Globus pallidus (tissue), 1 donor: ENCODE data around the gene TUBGCP6.
"Not testable (repeated sequence)": the region's sequence is repeated elsewhere in the genome, so short reads cannot be mapped to it uniquely, and the experiment has no call there.

Source experiments
- DNase-seq: peaks from one replicate; pipeline ENCODE4 v3.0.0-alpha.2; 2015; ENCODE audit warnings: low spot score

The TUBGCP6 gene

GRCh38 chr22:50278956-50279619 is 34.3 kb upstream of the TUBGCP6 start:
- DNase-seq: no peak

- no peak for DNase-seq
Measured at GRCh38 chr22:50278461-50278860, 33.6 kb upstream of the TUBGCP6 start.

GRCh38 chr22:50277761-50278160 is 32.9 kb upstream of the TUBGCP6 start:
- DNase-seq: no peak

- DNase-seq: peak; percentile 94
Measured at GRCh38 chr22:50276143-50276542, 31.3 kb upstream of the TUBGCP6 start.

- no peak for DNase-seq
Measured at GRCh38 chr22:50275181-50276055, 30.6 kb upstream of the TUBGCP6 start.

- no peak for DNase-seq
Measured at GRCh38 chr22:50274771-50275170, 29.9 kb upstream of the TUBGCP6 start.

GRCh38 chr22:50274311-50274710 is 29.5 kb upstream of the TUBGCP6 start:
- DNase-seq: peak; percentile 49

- not testable (repeated sequence) for DNase-seq
Measured at GRCh38 chr22:50273781-50274180, 29.0 kb upstream of the TUBGCP6 start.

GRCh38 chr22:50273352-50273751 is 28.5 kb upstream of the TUBGCP6 start:
- DNase-seq: not testable (repeated sequence)

- no peak for DNase-seq
Measured at GRCh38 chr22:50272044-50272802, 27.4 kb upstream of the TUBGCP6 start.

- no peak for DNase-seq
Measured at GRCh38 chr22:50271519-50271970, 26.7 kb upstream of the TUBGCP6 start.

GRCh38 chr22:50270666-50271394 is 26.0 kb upstream of the TUBGCP6 start:
- DNase-seq: no peak

- DNase-seq: no peak
Measured at GRCh38 chr22:50269970-50270665, 25.3 kb upstream of the TUBGCP6 start, which contains the start of gene MAPK11. Gene MAPK11 (minus strand): TSS chr22:50270380. CDS start chr22:50270292, 88 bp downstream.

GRCh38 chr22:50269573-50269969 is 24.7 kb upstream of the TUBGCP6 start:
- DNase-seq: no peak

GRCh38 chr22:50268655-50269113 is 23.9 kb upstream of the TUBGCP6 start:
- DNase-seq: no peak

GRCh38 chr22:50267591-50268390 is 23.0 kb upstream of the TUBGCP6 start:
- DNase-seq: no peak

- no peak for DNase-seq
Measured at GRCh38 chr22:50266994-50267393, 22.2 kb upstream of the TUBGCP6 start.

- no peak for DNase-seq
Measured at GRCh38 chr22:50264946-50265669, 20.3 kb upstream of the TUBGCP6 start.

- no peak for DNase-seq
Measured at GRCh38 chr22:50264104-50264745, 19.4 kb upstream of the TUBGCP6 start.
